Measurements from ENCODE around the gene TBC1D4. TPM values are rescaled to one million over a fixed set of nuclear protein-coding genes. Genes with fewer than 3 reads are reported as not detected.

Gene TBC1D4
- total and polyA plus RNA-seq, 9 of the 15 experiments (the other 6 are each of a cell fraction or from before 2014, with no cell fraction given), result 2.8 to 12.3 (median 7.0) TPM

- TF ChIP-seq ZNF518B (CRISPR knock-in tag; IDR thresholded peaks at IDR 0.05), result no peak
- no peak for TF ChIP-seq ZNF140 (CRISPR knock-in tag; IDR thresholded peaks at IDR 0.05)
- TF ChIP-seq ZNF318 (IDR thresholded peaks at IDR 0.05; ENCODE audit: borderline replicate concordance in 1 of 2, low read depth in 1 of 2), result peak in 1 of 2 experiments; percentile 76; a peak in 2 of 4 replicates
- TF ChIP-seq ZEB2 (IDR thresholded peaks at IDR 0.05), result 0 out of 2 replicates have a peak, but pooled peaks have one; percentile 22
- TF ChIP-seq MTA3 (IDR thresholded peaks at IDR 0.05; ENCODE audit: borderline replicate concordance), result 0 out of 2 replicates have a peak, but pooled peaks have one; percentile 37
- no peak for TF ChIP-seq MAZ (CRISPR knock-in tag; conservative IDR thresholded peaks at IDR 0.05 in 1 of 2, IDR thresholded peaks at IDR 0.05 in 1 of 2)
- peak; percentile 16; the same call in 1 of the 2 replicates for TF ChIP-seq EP400 (IDR thresholded peaks at IDR 0.05)
- TF ChIP-seq ERF (CRISPR knock-in tag; IDR thresholded peaks at IDR 0.05), result no peak
- no peak for TF ChIP-seq CCAR2 (IDR thresholded peaks at IDR 0.05; ENCODE audit: low read depth, low read length)
- TF ChIP-seq TAF9B (IDR thresholded peaks at IDR 0.05; ENCODE audit: partially characterized antibody), result peak; percentile 68
- TF ChIP-seq TAF15 (IDR thresholded peaks at IDR 0.05; ENCODE audit: low read depth, low read length), result no peak
- 0 out of 2 replicates have a peak, but pooled peaks have one; percentile 26 for TF ChIP-seq RBFOX2 (IDR thresholded peaks at IDR 0.05; ENCODE audit: low read depth, low read length)
- no peak for TF ChIP-seq SPI1 (IDR thresholded peaks at IDR 0.05; ENCODE audit: borderline replicate concordance, low read depth, low read length)
- no peak for TF ChIP-seq FOXP1 (CRISPR knock-in tag; IDR thresholded peaks at IDR 0.05)
- no peak for TF ChIP-seq NFE2L1 (tag; IDR thresholded peaks at IDR 0.05; ENCODE audit: borderline replicate concordance, low read depth)
These were observed 155.5 kb downstream of the TBC1D4 start (continued) for GRCh38 chr13:75326173-75327134.

Measured in K562 (cell line).